ENCODE results near the gene RAB40B. TPM values are rescaled to one million over a fixed set of nuclear protein-coding genes. Genes with fewer than 3 reads are reported as not detected.

RAB40B gene
- total RNA-seq, 1 experiment from 2014 or later, result 22.1 TPM

DNA sequence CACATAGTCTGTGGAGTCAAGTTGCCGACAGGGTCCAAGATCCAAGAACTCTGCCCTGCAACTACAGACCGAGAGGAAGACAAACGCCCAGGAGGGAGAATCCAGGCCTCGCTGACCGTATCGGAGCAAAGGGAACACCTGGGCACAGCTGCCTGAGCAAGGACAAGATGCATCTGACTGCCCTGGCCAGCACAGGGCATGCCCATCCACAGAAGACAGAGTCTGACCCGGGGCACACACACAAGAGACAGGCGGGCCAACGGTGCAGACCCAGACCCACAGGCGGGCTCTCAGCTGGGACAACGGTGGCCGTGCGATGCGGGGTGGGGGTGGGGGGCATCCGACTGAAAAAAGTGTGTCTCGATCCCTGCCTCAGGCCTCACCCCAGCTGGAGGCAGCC, 6.2 kb downstream of the RAB40B start:
- intact Hi-C loops (cut with micrococcal nuclease), result no loop called here
- H3K4me2 ChIP-seq (ENCODE audit: low read length), result no peak overlapping the region
- H3K4me3 ChIP-seq (replicated peaks in 1 of 2; ENCODE audit: low read depth in 1 of 2, low read length in 2 of 2), result no peak overlapping the region
- peaks cover 16 to 24% of the 10 kb centered on the region in 2 experiments; a peak in 3 of 4 replicates for H3K9me3 ChIP-seq (ENCODE audit: control insufficient read depth in 1 of 2, insufficient read depth in 1 of 2, low read depth in 1 of 2, low read length in 2 of 2)
- DNase-seq (ENCODE audit: low read depth, low spot score), result no peak
- BruUV-seq (replicated peaks), result no TSS peak
- H3K9ac ChIP-seq (ENCODE audit: low read length), result no peak overlapping the region
- H3K27ac ChIP-seq (ENCODE audit: low read depth, low read length), result no peak overlapping the region
- no peak overlapping the region for H2AFZ ChIP-seq (ENCODE audit: low read depth, low read length, poor library complexity, severe bottlenecking)
- no peaks in the 10 kb centered on the region for H3K9me2 ChIP-seq (ENCODE audit: insufficient read depth)
- peaks cover under 1 to 3% of the 10 kb centered on the region in 2 experiments; a peak in 2 of 4 replicates for H3K4me1 ChIP-seq (ENCODE audit: control insufficient read depth in 1 of 2, insufficient read depth in 2 of 2, low read length in 2 of 2)
- ChIA-PET RAD21 (ENCODE audit: low non-redundant PET in 1 of 2, low total read pairs in 2 of 2, uncharacterized antibody in 2 of 2, unreplicated experiment in 2 of 2) (no interaction called here), POLR2A (no interaction called here), CTCF (no interaction called here)
- no peak for ATAC-seq
- TF ChIP-seq TCF7L2 (IDR thresholded peaks at IDR 0.05; ENCODE audit: borderline replicate concordance, extremely low read depth, insufficient read depth, insufficient read length) (no peak), POLR2AphosphoS5 (IDR thresholded peaks at IDR 0.05; ENCODE audit: low read depth, low read length) (no peak), CEBPB (IDR thresholded peaks at IDR 0.05; ENCODE audit: low read depth) (no peak), EZH2 (IDR thresholded peaks at IDR 0.05) (no peak), EGR1 (IDR thresholded peaks at IDR 0.05; ENCODE audit: low read depth) (no peak), EZH2phosphoT487 (IDR thresholded peaks at IDR 0.05; ENCODE audit: borderline replicate concordance) (no peak), CTCF (IDR thresholded peaks at IDR 0.05 in 2 of 3, conservative IDR thresholded peaks at IDR 0.05 in 1 of 3; ENCODE audit: borderline replicate concordance in 1 of 3, insufficient read depth in 1 of 3, low read depth in 2 of 3, low read length in 2 of 3) (no peak), ELF1 (IDR thresholded peaks at IDR 0.05; ENCODE audit: borderline replicate concordance, low read depth) (no peak), POLR2A (IDR thresholded peaks at IDR 0.05; ENCODE audit: borderline replicate concordance, extremely low read depth, insufficient read depth, insufficient read length) (no peak), CBX3 (IDR thresholded peaks at IDR 0.05; ENCODE audit: low read depth) (no peak), ZNF274 (IDR thresholded peaks at IDR 0.05; ENCODE audit: low read depth, low read length) (no peak), SRF (IDR thresholded peaks at IDR 0.05; ENCODE audit: low read depth) (no peak)
- TF ChIP-seq, protein P1, sequence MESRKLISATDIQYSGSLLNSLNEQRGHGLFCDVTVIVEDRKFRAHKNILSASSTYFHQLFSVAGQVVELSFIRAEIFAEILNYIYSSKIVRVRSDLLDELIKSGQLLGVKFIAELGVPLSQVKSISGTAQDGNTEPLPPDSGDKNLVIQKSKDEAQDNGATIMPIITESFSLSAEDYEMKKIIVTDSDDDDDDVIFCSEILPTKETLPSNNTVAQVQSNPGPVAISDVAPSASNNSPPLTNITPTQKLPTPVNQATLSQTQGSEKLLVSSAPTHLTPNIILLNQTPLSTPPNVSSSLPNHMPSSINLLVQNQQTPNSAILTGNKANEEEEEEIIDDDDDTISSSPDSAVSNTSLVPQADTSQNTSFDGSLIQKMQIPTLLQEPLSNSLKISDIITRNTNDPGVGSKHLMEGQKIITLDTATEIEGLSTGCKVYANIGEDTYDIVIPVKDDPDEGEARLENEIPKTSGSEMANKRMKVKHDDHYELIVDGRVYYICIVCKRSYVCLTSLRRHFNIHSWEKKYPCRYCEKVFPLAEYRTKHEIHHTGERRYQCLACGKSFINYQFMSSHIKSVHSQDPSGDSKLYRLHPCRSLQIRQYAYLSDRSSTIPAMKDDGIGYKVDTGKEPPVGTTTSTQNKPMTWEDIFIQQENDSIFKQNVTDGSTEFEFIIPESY (IDR thresholded peaks at IDR 0.05; ENCODE audit: extremely low read depth, insufficient replicate concordance, low read length), result no peak
- TF ChIP-seq, protein P2, sequence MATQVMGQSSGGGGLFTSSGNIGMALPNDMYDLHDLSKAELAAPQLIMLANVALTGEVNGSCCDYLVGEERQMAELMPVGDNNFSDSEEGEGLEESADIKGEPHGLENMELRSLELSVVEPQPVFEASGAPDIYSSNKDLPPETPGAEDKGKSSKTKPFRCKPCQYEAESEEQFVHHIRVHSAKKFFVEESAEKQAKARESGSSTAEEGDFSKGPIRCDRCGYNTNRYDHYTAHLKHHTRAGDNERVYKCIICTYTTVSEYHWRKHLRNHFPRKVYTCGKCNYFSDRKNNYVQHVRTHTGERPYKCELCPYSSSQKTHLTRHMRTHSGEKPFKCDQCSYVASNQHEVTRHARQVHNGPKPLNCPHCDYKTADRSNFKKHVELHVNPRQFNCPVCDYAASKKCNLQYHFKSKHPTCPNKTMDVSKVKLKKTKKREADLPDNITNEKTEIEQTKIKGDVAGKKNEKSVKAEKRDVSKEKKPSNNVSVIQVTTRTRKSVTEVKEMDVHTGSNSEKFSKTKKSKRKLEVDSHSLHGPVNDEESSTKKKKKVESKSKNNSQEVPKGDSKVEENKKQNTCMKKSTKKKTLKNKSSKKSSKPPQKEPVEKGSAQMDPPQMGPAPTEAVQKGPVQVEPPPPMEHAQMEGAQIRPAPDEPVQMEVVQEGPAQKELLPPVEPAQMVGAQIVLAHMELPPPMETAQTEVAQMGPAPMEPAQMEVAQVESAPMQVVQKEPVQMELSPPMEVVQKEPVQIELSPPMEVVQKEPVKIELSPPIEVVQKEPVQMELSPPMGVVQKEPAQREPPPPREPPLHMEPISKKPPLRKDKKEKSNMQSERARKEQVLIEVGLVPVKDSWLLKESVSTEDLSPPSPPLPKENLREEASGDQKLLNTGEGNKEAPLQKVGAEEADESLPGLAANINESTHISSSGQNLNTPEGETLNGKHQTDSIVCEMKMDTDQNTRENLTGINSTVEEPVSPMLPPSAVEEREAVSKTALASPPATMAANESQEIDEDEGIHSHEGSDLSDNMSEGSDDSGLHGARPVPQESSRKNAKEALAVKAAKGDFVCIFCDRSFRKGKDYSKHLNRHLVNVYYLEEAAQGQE (IDR thresholded peaks at IDR 0.05; ENCODE audit: low read depth), result no peak
- H3K79me2 ChIP-seq (ENCODE audit: insufficient read depth, low read length), result no peaks in the 10 kb centered on the region
- H3K36me3 ChIP-seq (ENCODE audit: control insufficient read depth in 1 of 2, insufficient read depth in 2 of 2, low read length in 2 of 2), result no peaks in the 10 kb centered on the region
- H3K27me3 ChIP-seq (ENCODE audit: insufficient read depth, low read length), result no peaks in the 10 kb centered on the region
- no peaks in the 10 kb centered on the region for H4K20me1 ChIP-seq (ENCODE audit: insufficient read depth)
